PFSK-1 (cell line): Measurements from ENCODE around the gene ADSL. TPM values are rescaled to one million over a fixed set of nuclear protein-coding genes. Genes with fewer than 3 reads are reported as not detected.

Source experiments
- FOXP2 ChIP-seq: optimal IDR thresholded peaks from 2 replicates; pipeline ENCODE3; 2011; ENCODE audit warnings: borderline replicate concordance, control low read depth, inconsistent platforms; ENCODE audit not compliant: insufficient read depth; ENCODE audit errors: extremely low read length, extremely low read depth
- POLR2AphosphoS5 ChIP-seq: IDR thresholded peaks from 2 replicates; pipeline ENCODE4 v1.6.1; 2012; ENCODE audit warnings: low read depth, mild to moderate bottlenecking, control low read depth, low read length, moderate library complexity
- REST ChIP-seq, 2 experiments: IDR thresholded peaks; 2 replicates each; pipeline versions ENCODE4 v1.6.1 to v1.8.0; 2011 to 2012; ENCODE audit warnings: low read depth in 2 of 2, low read length in 2 of 2, control low read depth in 1 of 2, inconsistent platforms in 1 of 2, mild to moderate bottlenecking in 1 of 2, moderate library complexity in 1 of 2; ENCODE audit not compliant: insufficient read depth in 1 of 2
- SIN3A ChIP-seq: IDR thresholded peaks from 2 replicates; pipeline ENCODE4 v1.6.1; 2012; ENCODE audit warnings: mild to moderate bottlenecking, low read length, moderate library complexity, borderline replicate concordance; ENCODE audit not compliant: insufficient read depth
- TAF1 ChIP-seq: IDR thresholded peaks from 2 replicates; pipeline ENCODE4 v1.6.1; 2012; ENCODE audit warnings: low read length, control low read depth, borderline replicate concordance; ENCODE audit not compliant: insufficient read depth
- polyA plus RNA-seq: library from polyadenylated mRNA; unstranded; fragments of >200 nt; gene quantifications from one replicate; pipeline ENCODE4 v1.2.1, GENCODE V29; 2012; ENCODE audit warnings: low read depth, missing spikeins; ENCODE audit not compliant: insufficient read length

The ADSL gene
- 155 TPM for polyA plus RNA-seq

GRCh38 chr22:40346185-40347118 lies at the start of gene ADSL:
ADSL (plus strand) TSS chr22:40346500; CDS start chr22:40346559, 59 bp downstream.
- peak; percentile 86 for TF ChIP-seq TAF1
- TF ChIP-seq REST (IDR thresholded peaks at IDR 0.05; ENCODE audit: insufficient read depth in 1 of 2, low read depth in 2 of 2, low read length in 2 of 2) = no peak; a peak in 1 of 4 replicates
- TF ChIP-seq POLR2AphosphoS5 = peak; percentile 98
- no peak; the same call in 1 of the 2 replicates for TF ChIP-seq SIN3A
- peak; percentile 93 for TF ChIP-seq FOXP2

GRCh38 chr22:40300316-40300715 lies 46.0 kb upstream of the ADSL start:
- TF ChIP-seq SIN3A (no peak), TAF1 (no peak), REST (IDR thresholded peaks at IDR 0.05; ENCODE audit: insufficient read depth in 1 of 2, low read depth in 2 of 2, low read length in 2 of 2) (no peak), POLR2AphosphoS5 (no peak), FOXP2 (no peak)

- no peak for TF ChIP-seq FOXP2
These were observed 45.2 kb upstream of the ADSL start for GRCh38 chr22:40300884-40301672.

GRCh38 chr22:40302149-40302548 lies 44.2 kb upstream of the ADSL start:
- no peak for TF ChIP-seq REST (IDR thresholded peaks at IDR 0.05; ENCODE audit: insufficient read depth in 1 of 2, low read depth in 2 of 2, low read length in 2 of 2)
- TF ChIP-seq TAF1 = no peak
- TF ChIP-seq FOXP2 = no peak
- TF ChIP-seq POLR2AphosphoS5 = no peak
- no peak for TF ChIP-seq SIN3A

- no peak for TF ChIP-seq POLR2AphosphoS5
These were observed 40.7 kb upstream of the ADSL start for GRCh38 chr22:40305625-40306024.

- TF ChIP-seq FOXP2 (no peak), POLR2AphosphoS5 (no peak), REST (IDR thresholded peaks at IDR 0.05; ENCODE audit: insufficient read depth in 1 of 2, low read depth in 2 of 2, low read length in 2 of 2) (no peak), TAF1 (no peak), SIN3A (no peak)
These were observed 37.2 kb upstream of the ADSL start for GRCh38 chr22:40308999-40309573.
